Measurements from ENCODE around the gene FTSJ1.

DNA sequence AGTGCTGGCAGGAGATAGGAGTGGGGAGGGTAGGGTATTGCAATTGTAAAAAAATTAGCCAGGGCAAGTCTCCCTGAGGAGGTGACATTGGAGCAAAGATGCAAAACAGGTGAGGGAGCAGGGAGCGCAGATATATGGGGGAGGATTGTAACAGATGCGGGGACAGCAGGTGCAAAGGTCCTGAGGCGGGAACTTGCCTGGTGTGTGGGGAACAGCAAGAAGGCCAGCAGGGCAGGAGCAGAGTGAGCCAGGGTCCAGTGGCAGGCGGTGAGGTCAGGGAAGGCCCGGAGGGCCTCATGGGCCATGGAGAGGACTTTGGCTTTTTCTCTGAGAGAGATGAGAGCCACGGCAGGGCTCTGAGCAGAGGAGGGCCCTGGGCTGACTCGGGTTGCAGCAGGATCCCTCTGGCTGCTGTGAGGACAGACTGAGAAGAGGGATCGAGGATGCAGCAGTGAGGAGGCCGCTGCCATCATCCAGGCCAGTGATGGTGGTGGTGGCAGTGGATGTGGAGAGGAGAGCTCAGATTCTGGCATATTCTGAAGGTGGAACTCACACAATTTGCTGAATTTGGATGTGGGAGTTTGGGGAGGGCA lies 39.0 kb downstream of the FTSJ1 start:
- TF ChIP-seq CTCF (IDR thresholded peaks at IDR 0.05; ENCODE audit: low read length) (no peak), EZH2 (optimal IDR thresholded peaks at IDR 0.05; ENCODE audit: low read depth, low read length) (no peak)

Data from MM.1S (cell line).